Suppressor macrophage treated with lipopolysaccharide for 4 hours (primary cell): Measurements from ENCODE around the gene SEC61G.

Experiments used
- DNase-seq: peaks from one replicate; pipeline ENCODE4 v3.0.0-alpha.2; 2020

SEC61G gene

GRCh38 chr7:54757711-54758110 lies 1.3 kb downstream of the SEC61G start:
- DNase-seq: no peak

- DNase-seq: no peak
Measured at GRCh38 chr7:54749200-54749599, 9.8 kb downstream of the SEC61G start.

GRCh38 chr7:54747234-54747633 lies 11.8 kb downstream of the SEC61G start:
- DNase-seq: no peak

GRCh38 chr7:54743580-54743979 lies 15.4 kb downstream of the SEC61G start:
- DNase-seq: no peak

GRCh38 chr7:54738737-54739136 lies 20.3 kb downstream of the SEC61G start:
- DNase-seq: no peak

GRCh38 chr7:54729107-54729506 lies 29.9 kb downstream of the SEC61G start:
- no peak for DNase-seq

- no peak for DNase-seq
Measured at GRCh38 chr7:54728411-54728810, 30.6 kb downstream of the SEC61G start.

- DNase-seq: no peak
Measured at GRCh38 chr7:54725255-54725654, 33.8 kb downstream of the SEC61G start.

- DNase-seq: no peak
Measured at GRCh38 chr7:54722502-54722901, 36.5 kb downstream of the SEC61G start.

GRCh38 chr7:54722026-54722425 lies 37.0 kb downstream of the SEC61G start:
- no peak for DNase-seq

- DNase-seq: no peak
Measured at GRCh38 chr7:54719974-54720373, 39.0 kb downstream of the SEC61G start.

DNA sequence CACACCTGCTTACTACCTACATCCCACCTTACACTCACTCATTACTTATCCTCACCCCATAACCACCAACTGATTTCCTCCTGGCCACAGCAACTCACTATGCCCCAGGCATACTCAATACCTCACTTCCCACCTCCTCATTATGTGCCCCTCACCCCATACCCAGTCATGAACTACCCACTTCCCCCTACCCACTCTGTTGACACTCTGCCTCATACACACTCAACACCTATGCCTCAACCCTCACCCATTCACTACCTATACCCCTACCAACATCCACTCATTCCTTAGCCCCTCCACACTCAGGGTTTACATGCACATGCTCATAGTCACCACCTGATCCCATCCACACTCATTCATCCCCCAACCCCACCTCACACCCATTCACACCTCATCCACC lies 39.6 kb downstream of the SEC61G start:
- DNase-seq: no peak

DNA sequence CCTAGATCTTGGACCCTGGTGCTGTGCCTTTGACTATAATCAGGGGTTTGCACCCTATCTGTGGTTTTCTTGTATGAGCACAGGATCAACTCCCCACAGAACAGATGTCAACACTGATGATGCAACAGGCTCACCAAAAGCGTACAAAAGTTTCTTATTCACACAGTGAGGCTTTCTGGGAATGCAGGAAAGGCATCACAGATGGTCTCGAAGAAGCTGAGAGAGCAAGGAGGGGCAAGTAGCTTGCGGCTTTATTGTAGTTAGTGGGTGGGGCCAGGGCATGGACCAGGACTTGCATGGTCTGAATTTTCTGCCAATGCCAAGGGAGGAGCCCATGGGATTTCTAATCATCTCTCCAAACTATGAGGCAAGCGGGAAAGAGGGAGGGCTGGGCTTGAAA lies 46.2 kb downstream of the SEC61G start:
- DNase-seq: no peak

DNA sequence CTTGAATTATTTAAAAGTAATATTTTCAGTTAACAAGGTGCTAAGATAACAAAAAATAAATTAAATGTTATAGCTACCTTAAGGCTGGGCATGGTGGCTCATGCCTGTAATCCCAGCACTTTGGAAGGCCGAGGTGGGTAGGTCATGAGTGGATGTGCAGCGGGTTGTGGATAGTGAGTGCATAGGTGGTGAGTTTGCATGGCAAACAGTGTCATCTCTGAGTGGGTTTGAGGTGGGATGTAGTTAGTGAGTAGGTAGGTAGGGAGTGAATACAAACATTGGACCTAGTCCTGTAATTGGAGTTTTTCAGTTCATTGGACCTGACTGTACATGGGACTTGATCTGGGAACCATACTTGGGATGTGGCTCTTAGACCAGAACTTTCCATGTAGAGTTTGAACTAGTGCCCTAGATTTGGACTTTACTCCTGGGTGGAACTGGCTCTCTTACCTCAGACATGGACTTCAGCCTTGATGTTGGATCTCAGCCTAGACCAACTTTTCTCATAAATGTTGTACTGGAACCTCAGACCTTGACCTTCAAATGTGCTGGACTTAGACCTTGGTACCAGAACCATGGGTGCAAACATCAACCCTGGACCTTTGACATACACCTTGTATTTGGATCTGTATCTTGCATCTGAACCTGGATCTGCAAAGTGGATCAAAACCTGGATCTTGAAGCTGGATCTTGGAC lies 47.0 kb downstream of the SEC61G start:
- DNase-seq: no peak

GRCh38 chr7:54709283-54709682 lies 49.7 kb downstream of the SEC61G start:
- no peak for DNase-seq

DNA sequence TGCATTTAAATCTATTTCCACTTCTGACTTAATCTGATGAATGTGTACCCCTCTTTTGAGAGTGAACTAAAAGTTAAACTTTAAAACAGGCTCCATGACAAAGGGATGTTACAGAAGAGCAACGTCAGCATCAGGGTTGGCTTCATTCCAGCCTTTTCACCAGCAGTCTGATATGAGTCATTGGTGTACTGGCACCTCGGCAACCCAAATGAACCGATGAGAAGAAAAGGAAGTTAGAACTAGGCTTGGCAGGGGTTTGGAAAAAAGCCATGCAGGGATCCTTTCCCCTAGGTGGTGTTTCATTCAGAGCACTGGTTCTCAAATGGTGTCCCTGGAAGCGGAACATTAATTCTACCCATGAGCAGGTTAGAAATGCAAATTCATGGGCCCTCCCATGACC lies 53.6 kb downstream of the SEC61G start:
- DNase-seq: peak; percentile 3

DNA sequence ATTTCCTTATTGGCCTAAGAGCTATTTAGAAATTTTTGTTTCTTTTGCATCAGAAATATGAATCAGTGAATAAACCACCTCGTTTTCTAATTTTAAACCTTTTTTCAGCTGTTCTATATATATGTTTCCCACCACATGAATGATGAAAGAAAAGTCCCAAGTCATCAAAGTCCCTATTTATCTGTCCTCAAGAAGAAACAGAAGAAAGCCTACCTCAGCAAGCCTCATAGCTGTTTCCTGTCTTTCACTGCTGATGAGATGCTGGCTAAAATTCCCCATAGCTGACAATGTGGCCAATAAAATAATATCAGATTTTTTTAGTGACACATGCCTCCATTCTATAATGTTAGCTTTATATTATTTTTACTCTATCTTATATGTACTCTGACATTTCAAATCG lies 54.2 kb downstream of the SEC61G start:
- DNase-seq: no peak
